H1 (cell line): ENCODE data around the gene UBN1. TPM values are rescaled to one million over a fixed set of nuclear protein-coding genes. Genes with fewer than 3 reads are reported as not detected.

Experiments
- CHD7 ChIP-seq: fragments of 300-600 bp; sonication (generic); IDR thresholded peaks from 2 replicates; pipeline ENCODE4 v1.7.1; 2012; ENCODE audit warnings: low read length, moderate library complexity, mild to moderate bottlenecking, inconsistent platforms; ENCODE audit not compliant: insufficient replicate concordance
- polyA plus RNA-seq, 7 experiments: library from polyadenylated mRNA; depleted of rRNA in 3 of 7; stranded (reverse) in 5 of 7; unstranded in 2 of 7; fragments of >200 nt in 5 of 7; fragments of 200-250 nt in 2 of 7; gene quantifications; 1 replicate in 5 of 7; 2 replicates in 1 of 7; 4 replicates in 1 of 7; pipeline versions ENCODE4 v1.2.1 to v1.2.3, GENCODE V29; 2011 to 2013; ENCODE audit warnings: missing spikeins in 2 of 7, mixed read lengths in 2 of 7
- total RNA-seq: library from RNA; stranded (reverse); fragmentation: NEBNext Ultra II Directional; extraction: Animal tissue kit (Norgen Biotek cat#: 25700); gene quantifications from 2 replicates; pipeline ENCODE4 v1.2.1, GENCODE V29; 2021

The UBN1 gene
- total and polyA plus RNA-seq, 2 of the 8 experiments (the other 6 are each of a cell fraction or from before 2014, with no cell fraction given): 16.2 to 37.0 TPM

GRCh38 chr16:4873091-4873490 is 25.8 kb downstream of the UBN1 start (continued):
- no peak for TF ChIP-seq CHD7
